ENCODE measurements around the gene MEST.

DNA sequence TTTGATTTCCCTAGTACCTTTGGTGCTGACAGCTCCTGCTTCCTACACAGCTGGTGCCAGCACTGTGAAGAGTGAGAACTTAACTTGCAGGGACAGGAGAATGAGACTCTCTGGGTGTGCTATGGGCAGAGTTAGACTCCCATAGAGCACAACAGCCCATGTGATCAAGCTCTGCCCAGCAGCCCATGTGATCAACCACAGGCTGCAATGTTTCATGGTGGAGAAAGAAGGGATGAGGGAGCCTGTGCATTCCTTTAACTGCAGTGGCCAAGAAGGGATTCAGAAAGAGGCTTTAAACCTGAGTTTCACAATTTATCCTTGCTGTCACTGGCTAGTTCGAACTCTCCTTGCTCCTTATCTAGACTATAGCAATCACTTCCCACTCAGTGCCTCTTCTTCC is 10.0 kb upstream of the MEST start:
- TF ChIP-seq, protein P1, sequence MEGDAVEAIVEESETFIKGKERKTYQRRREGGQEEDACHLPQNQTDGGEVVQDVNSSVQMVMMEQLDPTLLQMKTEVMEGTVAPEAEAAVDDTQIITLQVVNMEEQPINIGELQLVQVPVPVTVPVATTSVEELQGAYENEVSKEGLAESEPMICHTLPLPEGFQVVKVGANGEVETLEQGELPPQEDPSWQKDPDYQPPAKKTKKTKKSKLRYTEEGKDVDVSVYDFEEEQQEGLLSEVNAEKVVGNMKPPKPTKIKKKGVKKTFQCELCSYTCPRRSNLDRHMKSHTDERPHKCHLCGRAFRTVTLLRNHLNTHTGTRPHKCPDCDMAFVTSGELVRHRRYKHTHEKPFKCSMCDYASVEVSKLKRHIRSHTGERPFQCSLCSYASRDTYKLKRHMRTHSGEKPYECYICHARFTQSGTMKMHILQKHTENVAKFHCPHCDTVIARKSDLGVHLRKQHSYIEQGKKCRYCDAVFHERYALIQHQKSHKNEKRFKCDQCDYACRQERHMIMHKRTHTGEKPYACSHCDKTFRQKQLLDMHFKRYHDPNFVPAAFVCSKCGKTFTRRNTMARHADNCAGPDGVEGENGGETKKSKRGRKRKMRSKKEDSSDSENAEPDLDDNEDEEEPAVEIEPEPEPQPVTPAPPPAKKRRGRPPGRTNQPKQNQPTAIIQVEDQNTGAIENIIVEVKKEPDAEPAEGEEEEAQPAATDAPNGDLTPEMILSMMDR (conservative IDR thresholded peaks at IDR 0.05 in 1 of 2, IDR thresholded peaks at IDR 0.05 in 1 of 2; ENCODE audit: low read depth in 1 of 2, low read length in 2 of 2): no peak
- no peak for TF ChIP-seq EZH2 (IDR thresholded peaks at IDR 0.05; ENCODE audit: low read length, missing control alignments)
